HG03095 (cell line): Measurements from ENCODE around the gene NUP98.
"Not testable (repeated sequence)": the region's sequence is repeated elsewhere in the genome, so short reads cannot be mapped to it uniquely, and the experiment has no call there.

Experiments used
- ATAC-seq: cut with Tn5 transposase; IDR thresholded peaks from one replicate; pipeline ENCODE4 v1.9.1; 2021; ENCODE audit warnings: moderate library complexity; ENCODE audit not compliant: unreplicated experiment

The NUP98 gene

DNA sequence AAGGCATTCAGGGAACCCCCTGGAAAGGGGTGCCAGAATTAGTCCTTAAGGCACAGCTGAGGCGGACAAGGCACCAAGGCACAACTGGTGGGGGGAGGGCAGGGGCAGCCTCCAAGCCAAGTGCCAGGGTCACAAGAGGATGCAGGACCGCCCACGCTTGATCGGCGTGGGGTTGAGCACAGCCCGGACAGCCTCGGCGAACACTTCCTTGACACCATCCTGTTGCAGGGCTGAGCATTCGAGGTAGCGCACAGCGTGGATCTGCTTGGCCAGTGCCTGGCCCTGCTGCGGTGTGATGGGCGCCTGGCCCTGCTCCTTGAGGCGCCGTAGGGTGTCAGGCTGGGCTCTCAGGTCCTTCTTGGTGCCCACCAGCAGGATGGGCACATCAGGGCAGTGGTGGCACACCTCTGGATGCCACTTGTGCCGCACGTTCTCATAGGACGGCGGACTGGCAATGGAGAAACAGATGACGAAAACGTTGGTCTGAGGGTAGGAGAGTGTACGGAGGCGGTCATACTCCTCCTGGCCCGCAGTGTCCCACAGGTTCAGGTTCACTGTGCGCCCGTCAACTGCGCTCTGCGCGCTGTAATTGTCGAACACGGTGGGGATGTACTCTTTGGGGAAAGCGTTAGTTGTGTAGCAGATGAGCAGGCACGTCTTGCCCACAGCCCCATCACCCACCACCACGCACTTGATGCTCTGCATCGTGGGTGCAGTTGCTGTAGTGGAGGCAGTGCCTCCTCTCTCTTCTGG is 30.3 kb upstream of the NUP98 start:
- ATAC-seq = no peak

DNA sequence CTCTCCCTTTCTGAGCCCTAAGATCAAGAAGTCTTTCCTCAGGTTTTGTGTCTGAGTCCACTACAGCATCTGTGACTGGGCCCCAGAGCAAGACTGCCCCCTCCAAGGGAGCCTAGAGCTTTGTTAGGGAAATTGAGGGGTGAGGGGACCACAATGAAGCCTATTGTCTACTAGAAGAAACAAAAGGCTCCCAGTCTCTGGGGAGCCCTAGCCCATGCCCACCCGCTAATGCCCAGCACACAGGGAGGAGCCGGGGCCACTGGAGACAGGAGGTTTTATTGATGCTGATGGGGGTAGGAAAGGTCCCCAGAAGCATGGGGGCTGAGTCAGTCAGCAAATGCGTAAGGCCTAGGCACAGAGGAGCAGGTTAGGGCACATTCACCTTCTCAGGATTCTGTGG is 29.4 kb upstream of the NUP98 start:
- no peak for ATAC-seq

DNA sequence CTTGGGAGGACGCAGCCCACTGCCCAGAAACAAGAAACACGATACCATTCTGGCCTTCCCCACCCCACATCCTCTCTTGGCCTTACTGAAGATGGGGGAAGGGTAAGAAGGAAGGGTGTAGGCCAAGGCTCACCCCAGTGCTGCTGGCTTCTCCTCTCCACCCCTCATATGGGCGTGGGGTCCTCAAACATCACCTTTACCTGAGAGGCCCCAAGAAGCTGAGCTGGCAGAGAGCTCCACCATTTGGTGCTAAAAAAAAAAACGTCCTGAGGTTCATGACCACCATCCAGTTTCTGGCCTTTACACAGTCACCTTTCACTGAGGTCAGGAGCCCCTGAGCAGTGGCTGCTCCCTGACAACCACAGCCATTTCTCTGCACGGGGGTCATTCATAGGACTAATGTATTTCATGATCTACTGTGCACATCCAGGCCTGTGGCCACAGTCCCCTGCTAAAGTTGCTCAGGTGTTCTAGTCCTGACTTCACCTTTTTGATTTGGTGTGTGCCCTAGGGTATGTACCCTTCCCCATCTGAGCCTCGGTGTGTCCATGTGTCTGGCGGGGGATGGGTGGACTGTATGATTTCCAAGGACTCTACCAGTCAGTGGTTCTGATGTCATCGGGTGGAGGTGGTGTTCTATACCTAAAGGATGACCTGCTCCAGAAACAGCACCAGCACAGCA is 28.3 kb upstream of the NUP98 start:
- ATAC-seq = no peak

DNA sequence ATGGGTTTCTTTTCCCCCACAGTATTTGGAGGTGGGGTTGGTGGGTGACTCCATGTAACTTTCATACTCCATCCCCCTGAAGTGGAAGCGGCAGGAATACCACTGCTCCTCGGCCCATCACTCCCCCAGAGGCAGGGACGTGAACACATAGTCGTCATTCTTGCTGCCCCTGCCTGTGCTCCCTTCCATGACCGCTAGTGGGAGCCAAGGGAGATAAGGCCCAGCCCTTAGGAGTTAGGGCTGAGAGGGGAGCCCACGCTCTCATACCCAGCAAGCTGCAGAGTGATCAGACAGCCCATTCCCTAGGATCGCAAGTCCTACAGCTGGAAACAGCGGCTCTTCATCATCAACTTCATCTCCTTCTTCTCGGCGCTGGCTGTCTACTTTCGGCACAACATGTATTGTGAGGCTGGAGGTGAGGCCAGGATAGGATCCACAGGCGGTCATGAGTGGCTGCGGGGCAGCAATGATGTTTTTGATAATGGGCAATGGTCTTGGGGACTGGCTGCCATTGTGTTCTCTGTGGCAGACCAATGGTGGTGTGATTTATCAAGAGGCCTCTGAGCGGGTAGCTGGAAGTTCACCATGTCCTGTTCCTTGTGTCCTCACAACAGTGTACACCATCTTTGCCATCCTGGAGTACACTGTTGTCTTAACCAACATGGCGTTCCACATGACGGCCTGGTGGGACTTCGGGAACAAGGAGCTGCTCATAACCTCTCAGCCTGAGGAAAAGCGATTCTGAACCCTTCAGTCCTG is 27.5 kb upstream of the NUP98 start:
- peak; percentile 83 for ATAC-seq

DNA sequence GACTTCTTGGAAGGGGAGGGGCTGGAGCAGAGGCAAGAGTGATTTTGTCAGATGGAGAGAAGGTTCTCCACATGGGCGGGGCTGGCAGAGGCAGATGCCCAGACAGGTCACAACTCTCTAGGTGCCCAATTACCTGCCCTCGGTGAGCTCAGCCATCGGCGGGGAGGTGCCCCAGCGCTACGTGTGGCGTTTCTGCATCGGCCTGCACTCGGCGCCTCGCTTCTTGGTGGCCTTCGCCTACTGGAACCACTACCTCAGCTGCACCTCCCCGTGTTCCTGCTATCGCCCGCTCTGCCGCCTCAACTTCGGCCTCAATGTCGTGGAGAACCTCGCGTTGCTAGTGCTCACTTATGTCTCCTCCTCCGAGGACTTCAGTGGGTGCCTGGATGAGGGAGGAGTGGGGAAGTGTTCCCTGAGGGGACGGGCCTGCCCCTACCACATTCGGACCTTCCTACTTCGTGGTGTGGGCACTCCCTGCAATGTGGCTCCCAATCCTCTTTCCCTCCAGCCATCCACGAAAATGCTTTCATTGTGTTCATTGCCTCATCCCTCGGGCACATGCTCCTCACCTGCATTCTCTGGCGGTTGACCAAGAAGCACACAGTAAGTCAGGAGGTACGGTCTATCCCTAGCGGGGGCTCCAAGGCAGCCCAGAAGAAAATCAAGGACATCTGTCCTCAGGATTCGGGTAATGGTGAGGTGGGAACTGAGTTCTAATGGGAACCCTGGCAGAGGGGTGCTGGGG is 26.6 kb upstream of the NUP98 start:
- no peak for ATAC-seq

DNA sequence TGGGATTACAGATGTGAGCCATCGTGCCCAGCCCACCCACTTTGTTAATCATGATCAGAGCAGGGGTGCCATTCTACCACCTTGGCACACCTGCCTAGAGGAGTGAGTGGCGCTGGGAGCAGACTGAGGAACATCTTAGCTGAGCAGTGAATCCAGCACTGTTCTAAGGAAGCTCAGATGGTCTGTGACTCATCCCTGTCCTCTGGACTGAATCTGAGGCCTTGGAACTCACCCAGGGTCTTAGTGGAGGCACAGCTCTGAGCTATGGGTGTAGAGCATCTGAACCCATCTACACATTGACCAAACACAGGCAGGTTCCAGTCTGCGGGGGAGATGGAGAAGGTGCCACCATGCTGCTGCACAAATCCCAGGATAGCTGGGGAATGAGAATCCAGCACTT is 25.9 kb upstream of the NUP98 start:
- no peak for ATAC-seq

DNA sequence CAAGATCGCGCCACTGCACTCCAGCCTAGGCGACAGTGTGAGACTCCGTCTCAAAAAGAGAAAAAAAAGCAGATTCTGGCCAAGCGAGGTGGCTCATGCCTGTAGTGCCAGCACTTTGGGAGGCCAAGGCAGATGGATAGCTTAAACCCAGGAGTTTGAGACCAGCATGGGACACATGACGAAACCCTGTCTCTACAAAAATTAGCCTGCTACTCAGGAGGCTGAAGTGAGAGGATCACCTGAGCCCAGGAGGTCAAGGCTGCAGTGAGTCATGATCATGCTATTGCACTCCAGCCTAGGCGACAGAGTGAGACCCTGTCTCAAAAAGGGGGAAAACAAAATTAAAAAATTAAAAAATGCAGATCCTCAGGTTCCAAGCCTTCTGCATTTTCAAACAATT is 25.0 kb upstream of the NUP98 start:
- no peak for ATAC-seq

DNA sequence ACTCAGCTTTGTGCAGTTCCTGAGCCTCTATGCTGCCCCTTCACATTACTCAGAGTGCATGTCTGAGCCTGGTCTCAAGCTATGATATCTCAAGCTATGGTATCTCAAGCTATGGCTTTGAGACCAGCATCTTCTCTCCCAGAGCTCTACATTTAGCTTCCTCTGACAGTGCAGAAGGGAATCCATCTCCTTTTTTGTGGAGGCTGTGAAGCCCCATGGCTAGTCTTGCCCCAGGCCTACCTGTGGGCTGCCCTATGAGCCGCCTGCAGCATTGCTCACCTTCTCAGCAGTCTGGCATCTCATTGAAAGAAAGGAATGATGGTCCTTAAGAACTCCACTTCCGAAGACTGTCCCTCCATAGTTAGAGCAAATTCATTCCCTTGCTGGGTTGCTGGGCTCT is 23.6 kb upstream of the NUP98 start:
- ATAC-seq = no peak

DNA sequence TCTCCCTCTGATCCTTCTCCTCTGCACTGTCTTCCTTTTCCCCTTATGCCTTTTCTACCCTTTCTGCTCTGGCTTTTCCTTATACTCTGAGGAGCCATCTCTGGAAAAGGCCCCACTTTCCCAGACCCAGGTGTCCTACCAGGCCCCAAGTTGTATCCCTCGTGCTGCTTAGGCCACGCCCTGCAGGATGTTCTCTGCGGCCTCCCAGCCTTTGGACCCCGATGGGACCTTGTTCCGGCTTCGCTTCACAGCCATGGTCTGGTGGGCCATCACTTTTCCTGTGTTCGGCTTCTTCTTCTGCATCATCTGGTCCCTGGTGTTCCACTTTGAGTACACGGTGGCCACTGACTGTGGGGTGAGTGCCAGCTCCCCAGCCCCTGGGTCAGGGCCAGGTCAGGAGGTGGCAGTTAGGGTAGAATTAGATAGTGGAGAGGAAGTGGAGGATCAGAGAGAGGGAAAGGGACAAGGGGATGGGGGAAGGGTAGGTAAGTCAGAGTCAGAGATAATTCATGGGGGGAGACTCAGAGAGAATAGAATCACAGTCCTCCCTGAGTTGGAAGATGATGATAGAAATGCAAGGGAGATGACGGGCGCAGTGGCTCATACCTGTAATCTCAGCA is 19.9 kb upstream of the NUP98 start:
- no peak for ATAC-seq

DNA sequence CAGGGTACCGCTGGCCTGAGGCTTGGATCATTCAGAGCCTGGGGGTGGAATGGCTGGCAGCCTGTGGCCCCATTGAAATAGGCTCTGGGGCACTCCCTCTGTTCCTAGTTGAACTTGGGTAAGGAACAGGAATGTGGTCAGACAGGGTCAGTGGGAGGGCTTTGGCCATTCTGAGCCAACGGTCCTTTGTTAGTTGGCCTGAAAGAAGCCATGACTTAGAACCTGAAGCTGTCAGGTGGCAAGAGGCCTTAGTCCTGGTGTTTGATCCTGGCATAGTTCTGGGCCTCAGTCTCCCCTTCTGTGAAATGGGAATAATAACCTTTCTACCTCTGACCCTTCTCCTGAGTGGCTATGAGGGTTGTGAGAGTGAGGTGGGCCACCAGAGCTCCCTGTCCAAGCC is 19.3 kb upstream of the NUP98 start:
- ATAC-seq = no peak

DNA sequence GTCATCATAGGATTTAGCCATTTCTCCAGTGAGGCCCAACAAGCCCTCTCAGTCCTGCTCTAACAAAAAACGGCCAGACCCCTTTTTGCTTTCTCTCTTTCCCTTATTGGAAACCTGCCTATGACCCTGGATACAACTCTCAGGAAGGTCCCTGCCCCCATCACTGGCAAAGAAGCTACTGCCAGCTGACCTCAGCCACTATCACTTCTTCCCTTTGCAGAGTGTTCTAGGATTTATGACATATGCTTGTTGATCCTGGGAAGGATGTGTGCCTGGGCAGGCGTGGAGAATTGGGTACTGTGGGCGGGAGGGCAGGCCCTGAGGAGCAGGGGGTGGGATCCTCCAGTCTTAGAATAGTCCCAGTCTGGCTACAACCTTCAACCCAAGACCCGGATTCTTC is 18.5 kb upstream of the NUP98 start:
- ATAC-seq = no peak

DNA sequence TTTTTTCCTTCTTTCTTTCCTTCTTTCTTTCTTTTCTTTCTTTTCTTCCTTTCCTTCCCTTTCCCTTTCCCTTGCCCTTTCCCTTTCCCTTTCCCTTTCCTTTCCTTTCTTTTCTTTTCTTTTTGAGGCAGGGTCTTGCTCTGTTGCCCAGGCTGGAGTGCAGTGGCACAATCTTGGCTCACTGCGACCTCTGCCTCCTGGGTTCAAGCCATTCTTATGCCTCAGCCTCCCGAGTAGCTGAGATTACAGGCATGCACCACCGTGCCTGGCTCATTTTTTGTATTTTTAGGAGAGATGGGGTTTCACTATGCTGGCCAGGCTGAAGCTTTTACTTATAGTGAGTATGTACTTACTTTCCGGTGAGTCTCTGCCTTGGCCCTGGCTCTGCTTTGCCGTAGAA is 17.5 kb upstream of the NUP98 start:
- ATAC-seq = not testable (repeated sequence)

DNA sequence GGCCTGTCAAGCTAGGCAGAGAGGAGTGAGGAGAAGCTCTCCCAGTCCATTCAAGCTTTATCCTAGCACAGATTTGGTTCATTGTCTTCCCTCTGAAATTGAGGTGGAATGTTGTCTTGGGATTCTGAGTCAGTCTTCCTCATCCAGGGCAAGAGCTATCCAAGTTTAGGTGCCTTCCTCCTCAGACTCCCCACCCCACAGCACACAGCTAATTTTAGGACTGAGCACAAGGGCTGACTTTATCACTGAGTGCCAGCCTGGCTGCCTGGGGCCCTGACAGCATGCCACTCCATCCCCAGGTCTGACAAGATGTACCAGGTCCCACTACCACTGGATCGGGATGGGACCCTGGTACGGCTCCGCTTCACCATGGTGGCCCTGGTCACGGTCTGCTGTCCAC is 13.6 kb upstream of the NUP98 start:
- ATAC-seq = no peak

DNA sequence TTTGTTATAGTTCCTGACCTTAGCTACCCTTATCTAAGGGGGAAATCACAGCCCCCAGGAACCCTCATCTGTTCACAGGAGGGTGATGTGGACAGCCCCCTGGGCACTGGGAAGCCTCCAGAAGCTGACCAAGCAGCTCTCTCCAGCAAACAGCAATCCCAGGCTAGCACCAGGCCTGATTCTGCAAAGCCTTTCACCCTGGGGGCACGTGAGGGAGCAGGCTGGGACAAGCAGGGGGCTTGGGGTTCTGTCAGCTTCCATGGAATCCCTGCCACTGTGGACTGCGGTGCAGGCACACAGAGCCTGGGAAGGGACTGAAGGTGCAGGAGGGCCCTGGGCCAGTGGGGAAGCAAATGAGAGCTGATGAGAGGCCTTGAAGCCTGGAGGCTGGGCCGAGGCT is 13.1 kb upstream of the NUP98 start:
- ATAC-seq = no peak

DNA sequence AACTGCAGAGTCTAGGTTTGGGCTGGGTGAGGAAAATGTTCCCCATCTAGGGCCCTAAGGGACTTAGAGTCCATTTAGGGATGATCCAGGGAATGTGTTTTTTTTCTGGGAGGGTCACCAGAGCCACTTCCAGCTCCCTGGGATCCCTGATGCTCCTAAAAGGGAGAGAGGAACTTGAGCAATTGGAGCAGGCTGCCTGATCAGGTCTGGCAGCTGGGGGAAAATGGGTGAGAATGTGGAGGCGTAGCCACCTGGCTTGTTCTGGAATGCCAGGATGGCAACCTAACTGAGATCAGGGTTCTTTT is 12.2 kb upstream of the NUP98 start:
- ATAC-seq = no peak

DNA sequence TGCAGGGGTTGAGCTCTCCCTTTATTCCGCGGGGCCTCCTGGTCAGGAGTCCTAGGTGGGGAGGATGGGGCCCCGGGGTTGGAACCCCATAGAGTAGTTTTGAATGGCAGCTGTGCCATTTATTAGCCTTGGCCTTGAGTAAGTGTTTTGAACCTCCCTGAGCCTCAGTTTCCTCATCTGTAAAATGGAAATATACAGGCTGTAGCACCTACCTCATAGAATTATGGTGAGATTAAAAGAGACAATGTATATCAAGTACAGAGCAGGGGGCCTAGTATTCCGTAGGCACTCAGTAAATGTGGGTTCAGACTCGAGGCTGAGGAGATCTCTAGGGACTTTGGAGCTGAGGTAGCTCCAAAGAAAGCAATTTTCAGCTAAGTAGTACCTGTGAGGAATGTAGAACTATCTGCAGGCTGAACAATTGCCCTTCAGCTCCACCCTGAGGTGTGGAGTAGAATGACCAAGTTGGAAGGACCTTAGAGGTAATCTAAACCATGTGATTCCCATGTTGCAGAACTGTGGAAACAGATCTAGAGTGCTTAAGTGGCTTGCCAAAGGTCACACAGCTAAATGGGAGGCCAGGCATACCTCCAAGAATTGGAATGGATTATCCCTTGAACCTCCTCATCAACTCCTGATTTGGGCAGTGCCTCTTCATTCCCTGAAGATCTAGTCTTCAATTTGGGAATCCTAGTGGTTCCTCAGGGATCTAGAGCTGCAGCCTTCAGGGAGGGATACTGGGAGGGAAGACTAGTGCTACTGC is 11.7 kb upstream of the NUP98 start:
- ATAC-seq = peak; percentile 57

DNA sequence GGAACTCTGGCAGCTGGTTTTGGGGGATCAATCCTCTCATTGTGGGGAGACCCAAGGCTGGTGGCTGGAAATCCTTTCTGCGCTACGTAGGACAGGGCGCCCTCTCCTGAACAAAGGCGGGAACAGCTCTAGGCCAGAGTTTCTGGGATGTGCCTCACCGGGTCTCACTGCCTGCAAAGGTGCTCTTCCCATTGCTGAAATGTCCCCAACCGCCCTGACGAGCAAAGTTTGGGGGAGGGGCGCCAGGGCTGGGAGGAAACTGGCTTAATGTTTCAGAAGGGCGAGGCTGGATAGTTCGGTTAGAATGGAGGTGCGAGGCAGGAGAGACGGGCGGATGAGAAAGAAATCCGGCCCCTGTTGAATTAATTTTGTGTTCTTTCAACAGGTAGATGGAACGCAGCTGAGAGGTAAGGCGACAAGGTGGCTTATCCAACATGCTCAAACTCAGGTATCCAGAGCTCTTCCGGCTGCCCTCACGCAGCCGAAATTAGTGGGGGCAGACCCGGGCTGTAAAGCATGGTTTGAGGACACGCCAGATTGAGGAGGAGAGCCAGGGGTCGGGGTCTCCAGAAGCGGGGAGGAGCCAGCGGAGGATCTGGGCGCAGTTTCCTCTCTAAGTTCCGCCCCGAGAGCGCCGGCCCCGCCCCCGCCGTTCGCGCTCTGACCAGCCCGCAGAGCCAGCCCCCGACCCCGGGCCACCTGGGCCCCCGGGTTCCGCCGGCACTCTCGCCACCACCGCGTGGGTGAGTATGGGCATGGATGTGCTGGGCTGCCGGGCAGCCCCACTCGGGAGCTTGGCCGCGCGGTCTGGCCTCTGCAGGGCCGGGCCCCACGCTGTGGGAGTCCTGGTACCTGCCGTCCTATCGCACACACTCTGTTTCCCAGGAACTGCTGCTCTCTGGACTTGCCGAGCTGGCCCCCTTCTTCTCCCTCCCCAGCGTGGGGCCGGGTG is 10.8 kb upstream of the NUP98 start, which contains the start of gene PGAP2:
Gene PGAP2 (plus strand): TSS at position 652 of the 952 bp plus-strand sequence. CDS start 2,700 bp downstream, outside the sequence.
- ATAC-seq = peak; percentile 55

DNA sequence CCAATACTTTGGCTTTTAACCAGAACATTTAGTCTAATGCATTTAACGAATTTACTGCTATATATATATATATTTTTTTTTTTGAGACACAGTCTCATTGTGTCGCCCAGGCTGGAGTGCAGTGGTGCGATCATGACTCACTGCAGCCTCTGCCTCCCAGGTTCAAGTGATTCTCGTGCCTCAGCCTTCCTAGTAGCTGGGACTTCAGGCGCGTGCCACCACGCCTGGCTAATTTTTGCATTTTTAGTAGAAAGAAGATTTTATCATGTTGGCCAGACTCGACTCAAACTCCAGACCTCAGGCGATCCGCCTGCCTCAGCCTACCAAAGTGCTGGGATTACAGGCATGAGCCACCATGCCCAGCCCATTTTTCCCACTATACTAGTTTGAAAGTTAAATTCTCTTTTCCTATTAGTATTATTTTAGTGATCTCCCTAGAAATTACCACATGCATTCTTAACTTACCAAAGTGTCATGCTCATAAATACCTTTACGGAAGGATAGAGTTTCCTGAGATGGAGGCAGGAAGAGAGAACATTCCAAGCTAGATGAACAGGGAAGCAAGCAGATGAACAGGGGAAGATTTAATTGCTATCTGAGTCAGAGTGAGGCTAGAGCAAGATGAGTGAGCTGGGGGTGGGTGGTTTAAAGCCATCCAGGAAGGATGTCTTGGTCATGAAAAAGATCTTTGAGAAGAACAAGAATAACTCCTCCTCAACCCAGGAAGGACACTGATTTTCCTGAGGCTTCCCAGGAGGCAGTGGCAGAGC is 6.6 kb upstream of the NUP98 start:
- no peak for ATAC-seq
